Activated naive CD8-positive, alpha-beta T cell (primary cell): ENCODE measurements around the gene OR6X1.
A peak's percentile ranks its signal among the peaks of the same experiment; 100 is the strongest.
"Not testable (repeated sequence)": the region's sequence is repeated elsewhere in the genome, so short reads cannot be mapped to it uniquely, and the experiment has no call there.

Experiments
- H3K27ac Mint-ChIP-seq: one replicate; pipeline ENCODE4 v1.8.0; 2021; ENCODE audit warnings: mixed read lengths
- H3K27me3 Mint-ChIP-seq: one replicate; pipeline ENCODE4 v1.8.0; 2021; ENCODE audit warnings: mixed read lengths
- H3K36me3 Mint-ChIP-seq: one replicate; pipeline ENCODE4 v1.8.0; 2021; ENCODE audit warnings: mixed read lengths
- H3K4me1 Mint-ChIP-seq: one replicate; pipeline ENCODE4 v1.8.0; 2021; ENCODE audit warnings: low read depth, mixed read lengths
- H3K4me3 Mint-ChIP-seq: one replicate; pipeline ENCODE4 v1.8.0; 2021; ENCODE audit warnings: mild to moderate bottlenecking, mixed read lengths
- H3K9me3 Mint-ChIP-seq: one replicate; pipeline ENCODE4 v1.8.0; 2021; ENCODE audit warnings: low read depth, mixed read lengths

OR6X1 gene

GRCh38 chr11:123740787-123741158 is 13.5 kb downstream of the OR6X1 start:
- peak overlapping the region; percentile 90 for H3K27ac Mint-ChIP-seq
- no peaks in the 10 kb centered on the region for H3K27me3 Mint-ChIP-seq
- peaks cover 12% of the 10 kb centered on the region for H3K36me3 Mint-ChIP-seq
- peaks cover 39% of the 10 kb centered on the region for H3K4me1 Mint-ChIP-seq
- H3K4me3 Mint-ChIP-seq = peak overlapping the region; percentile 97
- H3K9me3 Mint-ChIP-seq = no peaks in the 10 kb centered on the region

GRCh38 chr11:123738374-123738773 is 15.9 kb downstream of the OR6X1 start:
- H3K27ac Mint-ChIP-seq = no peak overlapping the region
- H3K27me3 Mint-ChIP-seq = no peaks in the 10 kb centered on the region
- peaks cover 19% of the 10 kb centered on the region for H3K36me3 Mint-ChIP-seq
- peaks cover 46% of the 10 kb centered on the region for H3K4me1 Mint-ChIP-seq
- no peaks in the 10 kb centered on the region for H3K9me3 Mint-ChIP-seq
- peak overlapping the region; percentile 15 for H3K4me3 Mint-ChIP-seq

- H3K4me1 Mint-ChIP-seq = peaks cover 39% of the 10 kb centered on the region
- H3K36me3 Mint-ChIP-seq = peaks cover 19% of the 10 kb centered on the region
- no peak overlapping the region for H3K27ac Mint-ChIP-seq
- H3K4me3 Mint-ChIP-seq = no peak overlapping the region
- no peaks in the 10 kb centered on the region for H3K27me3 Mint-ChIP-seq
- H3K9me3 Mint-ChIP-seq = no peaks in the 10 kb centered on the region
Measured at GRCh38 chr11:123736769-123737168, 17.5 kb downstream of the OR6X1 start.

- Mint-ChIP-seq H3K4me3 (no peak overlapping the region), H3K36me3 (peaks cover 51% of the 10 kb centered on the region), H3K27me3 (no peaks in the 10 kb centered on the region), H3K4me1 (peaks cover 5% of the 10 kb centered on the region), H3K27ac (no peak overlapping the region), H3K9me3 (peaks cover 17% of the 10 kb centered on the region)
Measured at GRCh38 chr11:123729602-123730001, 24.7 kb downstream of the OR6X1 start.

- H3K27me3 Mint-ChIP-seq = no peaks in the 10 kb centered on the region
- peaks cover 17% of the 10 kb centered on the region for H3K9me3 Mint-ChIP-seq
- no peak overlapping the region for H3K4me3 Mint-ChIP-seq
- H3K36me3 Mint-ChIP-seq = peaks cover 58% of the 10 kb centered on the region
- no peaks in the 10 kb centered on the region for H3K4me1 Mint-ChIP-seq
- H3K27ac Mint-ChIP-seq = no peak overlapping the region
Measured at GRCh38 chr11:123725995-123726655, 28.2 kb downstream of the OR6X1 start.

GRCh38 chr11:123719452-123719851 is 34.9 kb downstream of the OR6X1 start:
- Mint-ChIP-seq H3K9me3 (no peaks in the 10 kb centered on the region), H3K36me3 (peaks cover 9% of the 10 kb centered on the region), H3K4me1 (no peaks in the 10 kb centered on the region), H3K27ac (no peak overlapping the region), H3K4me3 (no peak overlapping the region), H3K27me3 (peaks cover 12% of the 10 kb centered on the region)

- H3K4me3 Mint-ChIP-seq = no peak overlapping the region
- peaks cover 12% of the 10 kb centered on the region for H3K27me3 Mint-ChIP-seq
- H3K27ac Mint-ChIP-seq = no peak overlapping the region
- no peaks in the 10 kb centered on the region for H3K9me3 Mint-ChIP-seq
- no peaks in the 10 kb centered on the region for H3K4me1 Mint-ChIP-seq
- peaks cover 7% of the 10 kb centered on the region for H3K36me3 Mint-ChIP-seq
Measured at GRCh38 chr11:123718469-123718868, 35.8 kb downstream of the OR6X1 start.

GRCh38 chr11:123718063-123718462 is 36.3 kb downstream of the OR6X1 start:
- H3K27ac Mint-ChIP-seq = no peak overlapping the region
- H3K4me1 Mint-ChIP-seq = no peaks in the 10 kb centered on the region
- peaks cover 12% of the 10 kb centered on the region for H3K27me3 Mint-ChIP-seq
- H3K9me3 Mint-ChIP-seq = no peaks in the 10 kb centered on the region
- H3K36me3 Mint-ChIP-seq = peaks cover 4% of the 10 kb centered on the region
- no peak overlapping the region for H3K4me3 Mint-ChIP-seq

- not testable (repeated sequence) for H3K4me1 Mint-ChIP-seq, H3K4me3 Mint-ChIP-seq, H3K27ac Mint-ChIP-seq, H3K36me3 Mint-ChIP-seq, H3K9me3 Mint-ChIP-seq
- peaks cover 13% of the 10 kb centered on the region for H3K27me3 Mint-ChIP-seq
Measured at GRCh38 chr11:123712627-123713026, 41.7 kb downstream of the OR6X1 start.

GRCh38 chr11:123707606-123708205 is 46.6 kb downstream of the OR6X1 start:
- Mint-ChIP-seq H3K27me3 (peaks cover 3% of the 10 kb centered on the region), H3K4me3 (no peak overlapping the region), H3K4me1 (no peaks in the 10 kb centered on the region), H3K9me3 (no peaks in the 10 kb centered on the region), H3K36me3 (no peaks in the 10 kb centered on the region), H3K27ac (no peak overlapping the region)

- peaks cover 3% of the 10 kb centered on the region for H3K27me3 Mint-ChIP-seq
- no peak overlapping the region for H3K4me3 Mint-ChIP-seq
- H3K9me3 Mint-ChIP-seq = no peaks in the 10 kb centered on the region
- H3K4me1 Mint-ChIP-seq = no peaks in the 10 kb centered on the region
- no peak overlapping the region for H3K27ac Mint-ChIP-seq
- H3K36me3 Mint-ChIP-seq = no peaks in the 10 kb centered on the region
Measured at GRCh38 chr11:123707206-123707605, 47.1 kb downstream of the OR6X1 start.

- H3K27ac Mint-ChIP-seq = no peak overlapping the region
- H3K4me1 Mint-ChIP-seq = no peaks in the 10 kb centered on the region
- H3K27me3 Mint-ChIP-seq = peaks cover 2% of the 10 kb centered on the region
- H3K9me3 Mint-ChIP-seq = no peaks in the 10 kb centered on the region
- no peak overlapping the region for H3K4me3 Mint-ChIP-seq
- peaks cover 2% of the 10 kb centered on the region for H3K36me3 Mint-ChIP-seq
Measured at GRCh38 chr11:123704341-123704740, 50.0 kb downstream of the OR6X1 start.
